ENCODE results near the gene ZSWIM7.

The ZSWIM7 gene

GRCh38 chr17:15999141-15999973, at the start of gene ZSWIM7, which contains the start of gene TTC19:
Gene ZSWIM7, minus strand, starts transcription at chr17:15999704. Its CDS starts 110 bp downstream, at chr17:15999594.
Gene TTC19, plus strand, starts transcription at chr17:15999824. Its CDS starts 25 bp downstream, at chr17:15999849.
- peak; percentile 94 for DNase-seq (ENCODE audit: low read depth)
- peak; percentile 21; the same call in 1 of the 2 replicates for TF ChIP-seq CTCF (IDR thresholded peaks at IDR 0.05; ENCODE audit: control insufficient read depth, extremely low read depth, insufficient read depth)
- peak within 1 kb of the TSS; percentile 93 for H3K4me3 ChIP-seq (ENCODE audit: low read depth, low read length)

- DNase-seq (ENCODE audit: low read depth) = no peak
- no peak overlapping the region for H3K4me3 ChIP-seq (ENCODE audit: low read depth, low read length)
- no peak for TF ChIP-seq CTCF (IDR thresholded peaks at IDR 0.05; ENCODE audit: control insufficient read depth, extremely low read depth, insufficient read depth)
Observed at GRCh38 chr17:16048811-16049449, 49.4 kb upstream of the ZSWIM7 start.

GRCh38 chr17:16046966-16047365, 47.5 kb upstream of the ZSWIM7 start:
- no peak for TF ChIP-seq CTCF (IDR thresholded peaks at IDR 0.05; ENCODE audit: control insufficient read depth, extremely low read depth, insufficient read depth)
- no peak overlapping the region for H3K4me3 ChIP-seq (ENCODE audit: low read depth, low read length)
- DNase-seq (ENCODE audit: low read depth) = no peak

GRCh38 chr17:16044487-16044886, 45.0 kb upstream of the ZSWIM7 start:
- no peak for DNase-seq (ENCODE audit: low read depth)
- no peak for TF ChIP-seq CTCF (IDR thresholded peaks at IDR 0.05; ENCODE audit: control insufficient read depth, extremely low read depth, insufficient read depth)
- H3K4me3 ChIP-seq (ENCODE audit: low read depth, low read length) = no peak overlapping the region

- peak; percentile 34 for DNase-seq (ENCODE audit: low read depth)
- no peak for TF ChIP-seq CTCF (IDR thresholded peaks at IDR 0.05; ENCODE audit: control insufficient read depth, extremely low read depth, insufficient read depth)
- H3K4me3 ChIP-seq (ENCODE audit: low read depth, low read length) = no peak overlapping the region
Observed at GRCh38 chr17:16040710-16041251, 41.3 kb upstream of the ZSWIM7 start.

- no peak for TF ChIP-seq CTCF (IDR thresholded peaks at IDR 0.05; ENCODE audit: control insufficient read depth, extremely low read depth, insufficient read depth)
- no peak for DNase-seq (ENCODE audit: low read depth)
- H3K4me3 ChIP-seq (ENCODE audit: low read depth, low read length) = no peak overlapping the region
Observed at GRCh38 chr17:16037636-16038035, 38.1 kb upstream of the ZSWIM7 start.
